ENCODE data around the gene TMEM132D. TPM values are rescaled to one million over a fixed set of nuclear protein-coding genes. Genes with fewer than 3 reads are reported as not detected.

The TMEM132D gene
- total and polyA plus RNA-seq, 4 donors: 0.06 to 0.20 (median 0.13) TPM

GRCh38 chr12:129064209-129064855, 839.5 kb downstream of the TMEM132D start:
- Histone ChIP-seq H3K36me3 (ENCODE audit: control insufficient read depth in 4 of 4, insufficient read depth in 4 of 4, low read length in 4 of 4) (no peaks in the 10 kb centered on the region), H3K27ac (ENCODE audit: low read depth in 1 of 2, low read length in 1 of 2) (no peak overlapping the region), H3K9ac (ENCODE audit: insufficient read depth in 1 of 2, low read length in 2 of 2) (no peak overlapping the region), H3K27me3 (ENCODE audit: control insufficient read depth in 3 of 3, insufficient read depth in 3 of 3, low read length in 2 of 3) (peaks cover 0 to 2% (median 0%) of the 10 kb centered on the region in 3 donors), H3K4me3 (no peak overlapping the region), H3K9me3 (ENCODE audit: control insufficient read depth in 4 of 4, insufficient read depth in 3 of 4, low read length in 3 of 4) (peaks cover 0 to 11% (median 1%) of the 10 kb centered on the region in 4 donors), H3K4me1 (ENCODE audit: control insufficient read depth in 5 of 5, insufficient read depth in 5 of 5, low read length in 5 of 5) (no peaks in the 10 kb centered on the region)
- WGBS, 2 donors: 51 to 65% methylated on average over 14 of the region's 14 CpGs
- no peak for TF ChIP-seq CTCF (IDR thresholded peaks at IDR 0.05; ENCODE audit: control extremely low read depth, extremely low read depth)
- no peak for DNase-seq
- no peak for ATAC-seq (ENCODE audit: insufficient read depth, low FRiP score)

GRCh38 chr12:129063600-129063999, 840.2 kb downstream of the TMEM132D start:
- H3K4me3 ChIP-seq: no peak overlapping the region
- no peaks in the 10 kb centered on the region for H3K36me3 ChIP-seq (ENCODE audit: control insufficient read depth in 4 of 4, insufficient read depth in 4 of 4, low read length in 4 of 4)
- no peak overlapping the region for H3K27ac ChIP-seq (ENCODE audit: low read depth in 1 of 2, low read length in 1 of 2)
- ATAC-seq (ENCODE audit: insufficient read depth, low FRiP score): no peak
- no peak for TF ChIP-seq CTCF (IDR thresholded peaks at IDR 0.05; ENCODE audit: control extremely low read depth, extremely low read depth)
- no peak for DNase-seq
- H3K27me3 ChIP-seq (ENCODE audit: control insufficient read depth in 3 of 3, insufficient read depth in 3 of 3, low read length in 2 of 3): no peaks in the 10 kb centered on the region
- WGBS, 2 donors: 70 to 80% methylated on average over 4 of the region's 4 CpGs
- no peaks in the 10 kb centered on the region for H3K4me1 ChIP-seq (ENCODE audit: control insufficient read depth in 5 of 5, insufficient read depth in 5 of 5, low read length in 5 of 5)
- peaks cover 0 to 11% (median 1%) of the 10 kb centered on the region in 4 donors for H3K9me3 ChIP-seq (ENCODE audit: control insufficient read depth in 4 of 4, insufficient read depth in 3 of 4, low read length in 3 of 4)
- no peak overlapping the region for H3K9ac ChIP-seq (ENCODE audit: insufficient read depth in 1 of 2, low read length in 2 of 2)

GRCh38 chr12:129053232-129053631, 850.6 kb downstream of the TMEM132D start:
- WGBS, 2 donors: 70 to 75% methylated on average over 11 of the region's 11 CpGs
- Histone ChIP-seq H3K4me3 (no peak overlapping the region), H3K4me1 (ENCODE audit: control insufficient read depth in 5 of 5, insufficient read depth in 5 of 5, low read length in 5 of 5) (no peaks in the 10 kb centered on the region), H3K9me3 (ENCODE audit: control insufficient read depth in 4 of 4, insufficient read depth in 3 of 4, low read length in 3 of 4) (peaks cover 0 to 2% (median 0%) of the 10 kb centered on the region in 4 donors), H3K27ac (ENCODE audit: low read depth in 1 of 2, low read length in 1 of 2) (no peak overlapping the region), H3K27me3 (ENCODE audit: control insufficient read depth in 3 of 3, insufficient read depth in 3 of 3, low read length in 2 of 3) (no peaks in the 10 kb centered on the region), H3K9ac (ENCODE audit: insufficient read depth in 1 of 2, low read length in 2 of 2) (no peak overlapping the region), H3K36me3 (ENCODE audit: control insufficient read depth in 4 of 4, insufficient read depth in 4 of 4, low read length in 4 of 4) (no peaks in the 10 kb centered on the region)
- TF ChIP-seq CTCF (IDR thresholded peaks at IDR 0.05; ENCODE audit: control extremely low read depth, extremely low read depth): no peak
- DNase-seq (no peak), ATAC-seq (ENCODE audit: insufficient read depth, low FRiP score) (no peak)

- Histone ChIP-seq H3K27ac (ENCODE audit: low read depth in 1 of 2, low read length in 1 of 2) (no peak overlapping the region), H3K9ac (ENCODE audit: insufficient read depth in 1 of 2, low read length in 2 of 2) (no peak overlapping the region), H3K4me3 (no peak overlapping the region), H3K36me3 (ENCODE audit: control insufficient read depth in 4 of 4, insufficient read depth in 4 of 4, low read length in 4 of 4) (no peaks in the 10 kb centered on the region), H3K27me3 (ENCODE audit: control insufficient read depth in 3 of 3, insufficient read depth in 3 of 3, low read length in 2 of 3) (no peaks in the 10 kb centered on the region), H3K4me1 (ENCODE audit: control insufficient read depth in 5 of 5, insufficient read depth in 5 of 5, low read length in 5 of 5) (no peaks in the 10 kb centered on the region), H3K9me3 (ENCODE audit: control insufficient read depth in 4 of 4, insufficient read depth in 3 of 4, low read length in 3 of 4) (peaks cover 0 to 2% (median 0%) of the 10 kb centered on the region in 4 donors)
- DNase-seq (no peak), ATAC-seq (ENCODE audit: insufficient read depth, low FRiP score) (no peak)
- TF ChIP-seq CTCF (IDR thresholded peaks at IDR 0.05; ENCODE audit: control extremely low read depth, extremely low read depth): no peak
Observed at GRCh38 chr12:129052373-129052772, 851.5 kb downstream of the TMEM132D start.
